Measurements from ENCODE around the gene NRXN3.

The NRXN3 gene

GRCh38 chr14:79513446-79513845 lies 1343.3 kb downstream of the NRXN3 start:
- peak; percentile 49 for DNase-seq

GRCh38 chr14:79514700-79515099 lies 1344.5 kb downstream of the NRXN3 start:
- DNase-seq, result no peak

- no peak for DNase-seq
Observed at GRCh38 chr14:79515158-79515557, 1345.0 kb downstream of the NRXN3 start.

GRCh38 chr14:79516009-79516408 lies 1345.8 kb downstream of the NRXN3 start:
- peak; percentile 98 for DNase-seq

GRCh38 chr14:79525416-79525815 lies 1355.2 kb downstream of the NRXN3 start:
- no peak for DNase-seq

- no peak for DNase-seq
Observed at GRCh38 chr14:79528828-79529416, 1358.7 kb downstream of the NRXN3 start.

GRCh38 chr14:79530555-79530954 lies 1360.4 kb downstream of the NRXN3 start:
- DNase-seq, result no peak

GRCh38 chr14:79534703-79535353 lies 1364.7 kb downstream of the NRXN3 start:
- peak; percentile 28 for DNase-seq

GRCh38 chr14:79540394-79540793 lies 1370.2 kb downstream of the NRXN3 start:
- DNase-seq, result no peak

GRCh38 chr14:79542121-79542520 lies 1371.9 kb downstream of the NRXN3 start:
- DNase-seq, result peak; percentile 44

GRCh38 chr14:79543348-79543747 lies 1373.2 kb downstream of the NRXN3 start:
- no peak for DNase-seq

GRCh38 chr14:79543967-79544697 lies 1374.0 kb downstream of the NRXN3 start:
- peak; percentile 95 for DNase-seq

- DNase-seq, result peak; percentile 33
Observed at GRCh38 chr14:79544698-79545070, 1374.5 kb downstream of the NRXN3 start.

- peak; percentile 88 for DNase-seq
Observed at GRCh38 chr14:79548836-79549235, 1378.7 kb downstream of the NRXN3 start.

GRCh38 chr14:79549515-79549914 lies 1379.3 kb downstream of the NRXN3 start:
- no peak for DNase-seq

- peak; percentile 95 for DNase-seq
Observed at GRCh38 chr14:79551523-79551922, 1381.3 kb downstream of the NRXN3 start.

GRCh38 chr14:79552778-79553177 lies 1382.6 kb downstream of the NRXN3 start:
- DNase-seq, result no peak

- no peak for DNase-seq
Observed at GRCh38 chr14:79554816-79555215, 1384.6 kb downstream of the NRXN3 start.

- DNase-seq, result no peak
Observed at GRCh38 chr14:79555429-79555828, 1385.3 kb downstream of the NRXN3 start.

GRCh38 chr14:79557309-79557708 lies 1387.1 kb downstream of the NRXN3 start:
- DNase-seq, result no peak

GRCh38 chr14:79562185-79562584 lies 1392.0 kb downstream of the NRXN3 start:
- DNase-seq, result peak; percentile 41

- DNase-seq, result no peak
Observed at GRCh38 chr14:79564371-79564770, 1394.2 kb downstream of the NRXN3 start.

- peak; percentile 92 for DNase-seq
Observed at GRCh38 chr14:79567306-79567705, 1397.1 kb downstream of the NRXN3 start.

- DNase-seq, result peak; percentile 43
Observed at GRCh38 chr14:79568594-79568993, 1398.4 kb downstream of the NRXN3 start.
